GM21528 (cell line): ENCODE measurements around the gene DCLRE1A.

Experiments
- ATAC-seq: cut with Tn5 transposase; IDR thresholded peaks from one replicate; pipeline ENCODE4 v1.9.1; 2021; ENCODE audit warnings: mild to moderate bottlenecking, moderate library complexity; ENCODE audit not compliant: unreplicated experiment, low FRiP score

The DCLRE1A gene

GRCh38 chr10:113801569-113801968 is 52.3 kb downstream of the DCLRE1A start:
- no peak for ATAC-seq

DNA sequence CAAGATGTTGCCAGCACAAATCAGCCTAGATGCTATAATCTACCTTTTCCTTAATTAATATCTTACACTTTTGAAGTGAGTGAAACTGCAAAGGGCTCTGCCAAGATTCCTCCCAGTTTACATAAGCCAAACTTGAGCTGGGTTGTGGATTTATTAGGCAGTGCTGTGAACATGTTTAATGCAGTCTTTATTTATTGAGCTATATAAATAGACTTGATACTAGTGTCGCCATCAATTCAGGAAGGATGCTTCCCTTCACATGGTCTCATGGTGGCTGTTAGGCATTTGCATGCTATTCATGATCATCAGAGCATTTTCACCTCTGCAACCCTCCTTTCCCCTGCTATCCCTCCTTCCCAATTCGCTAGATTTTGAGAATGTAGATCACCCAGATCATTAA is 62.2 kb downstream of the DCLRE1A start:
- no peak for ATAC-seq

- ATAC-seq, result peak; percentile 70
Observed at GRCh38 chr10:113788604-113789083, 65.2 kb downstream of the DCLRE1A start.
